ENCODE measurements around the gene GRWD1.
"Not testable (repeated sequence)": the region's sequence is repeated elsewhere in the genome, so short reads cannot be mapped to it uniquely, and the experiment has no call there.

Gene GRWD1

GRCh38 chr19:48479686-48480085, 33.9 kb downstream of the GRWD1 start:
- DNase-seq (ENCODE audit: low spot score) = no peak

- DNase-seq (ENCODE audit: low spot score) = peak; percentile 55
Observed at GRCh38 chr19:48480183-48480557, 34.4 kb downstream of the GRWD1 start.

GRCh38 chr19:48480558-48481500, 35.0 kb downstream of the GRWD1 start:
- DNase-seq (ENCODE audit: low spot score) = peak; percentile 56

GRCh38 chr19:48481846-48482639, 36.3 kb downstream of the GRWD1 start:
- DNase-seq (ENCODE audit: low spot score) = no peak

GRCh38 chr19:48483301-48483700, 37.5 kb downstream of the GRWD1 start:
- DNase-seq (ENCODE audit: low spot score) = no peak

- DNase-seq (ENCODE audit: low spot score) = no peak
Observed at GRCh38 chr19:48484247-48484893, 38.6 kb downstream of the GRWD1 start.

GRCh38 chr19:48484931-48485612, 39.3 kb downstream of the GRWD1 start:
- no peak for DNase-seq (ENCODE audit: low spot score)

- DNase-seq (ENCODE audit: low spot score) = not testable (repeated sequence)
Observed at GRCh38 chr19:48486706-48487105, 40.9 kb downstream of the GRWD1 start.

GRCh38 chr19:48487544-48487943, 41.8 kb downstream of the GRWD1 start:
- DNase-seq (ENCODE audit: low spot score) = no peak

GRCh38 chr19:48487948-48488347, 42.2 kb downstream of the GRWD1 start:
- peak; percentile 85 for DNase-seq (ENCODE audit: low spot score)

GRCh38 chr19:48488478-48488877, 42.7 kb downstream of the GRWD1 start:
- DNase-seq (ENCODE audit: low spot score) = not testable (repeated sequence)

GRCh38 chr19:48489608-48490216, 43.9 kb downstream of the GRWD1 start:
- DNase-seq (ENCODE audit: low spot score) = peak; percentile 81

- peak; percentile 67 for DNase-seq (ENCODE audit: low spot score)
Observed at GRCh38 chr19:48490981-48491792, 45.4 kb downstream of the GRWD1 start.

GRCh38 chr19:48491793-48492123, 46.0 kb downstream of the GRWD1 start:
- DNase-seq (ENCODE audit: low spot score) = no peak

GRCh38 chr19:48492925-48493717, 47.3 kb downstream of the GRWD1 start:
- peak; percentile 99 for DNase-seq (ENCODE audit: low spot score)

- no peak for DNase-seq (ENCODE audit: low spot score)
Observed at GRCh38 chr19:48493718-48494401, 48.1 kb downstream of the GRWD1 start.

GRCh38 chr19:48495396-48495795, 49.6 kb downstream of the GRWD1 start:
- DNase-seq (ENCODE audit: low spot score) = no peak

GRCh38 chr19:48496959-48497727, 51.4 kb downstream of the GRWD1 start:
- no peak for DNase-seq (ENCODE audit: low spot score)

All from AG20443 (cell line).